Measurements from ENCODE around the gene SLC6A4. TPM values are rescaled to one million over a fixed set of nuclear protein-coding genes. Genes with fewer than 3 reads are reported as not detected.

The SLC6A4 gene
- total RNA-seq, 1 experiment from 2014 or later, result not detected

GRCh38 chr17:30244853-30245385 is 9.4 kb upstream of the SLC6A4 start:
- H3K9me3 Mint-ChIP-seq (ENCODE audit: low read depth, unreplicated experiment), result no peaks in the 10 kb centered on the region
- no peak overlapping the region for H3K27ac Mint-ChIP-seq (ENCODE audit: unreplicated experiment)
- H3K27me3 Mint-ChIP-seq (ENCODE audit: unreplicated experiment), result no peaks in the 10 kb centered on the region
- H3K36me3 Mint-ChIP-seq (ENCODE audit: insufficient read depth, unreplicated experiment), result peaks cover 8% of the 10 kb centered on the region
- no peak for DNase-seq
- H3K4me1 Mint-ChIP-seq (ENCODE audit: low read depth, unreplicated experiment), result no peaks in the 10 kb centered on the region
- CTCF ChIA-PET, result no interaction called here
- intact Hi-C loops (cut with micrococcal nuclease; ENCODE audit: unreplicated experiment), result no loop called here
- H3K4me3 Mint-ChIP-seq (ENCODE audit: low read depth, unreplicated experiment), result no peak overlapping the region
- no peak for TF ChIP-seq CTCF (IDR thresholded peaks at IDR 0.05; ENCODE audit: unreplicated experiment)
- no TSS peak for BruUV-seq (replicated peaks)

- no peak for TF ChIP-seq CTCF (IDR thresholded peaks at IDR 0.05; ENCODE audit: unreplicated experiment)
- intact Hi-C loops (cut with micrococcal nuclease; ENCODE audit: unreplicated experiment), result no loop called here
Measured at GRCh38 chr17:30243568-30243967, 8.1 kb upstream of the SLC6A4 start.

DNA sequence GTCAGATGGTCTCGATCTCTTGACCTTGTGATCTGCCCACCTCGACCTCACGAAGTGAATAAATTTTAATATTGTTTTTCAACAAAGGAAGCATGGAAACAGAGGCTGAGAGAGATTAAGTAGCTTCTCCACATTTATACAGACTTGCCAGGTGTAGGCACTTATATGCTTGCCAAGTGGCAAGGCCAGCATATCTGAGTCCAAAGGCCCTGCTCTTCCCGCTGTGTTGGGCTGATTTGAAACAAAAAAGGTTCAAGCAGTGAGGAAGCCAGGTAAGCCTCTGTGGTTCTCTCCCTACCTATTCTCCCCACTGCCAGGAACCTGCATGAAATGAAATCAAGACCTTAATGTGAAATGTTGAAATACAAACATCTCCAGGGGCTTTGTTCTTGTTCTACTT is 7.5 kb upstream of the SLC6A4 start:
- H3K4me3 Mint-ChIP-seq (ENCODE audit: low read depth, unreplicated experiment), result no peak overlapping the region
- no peak for TF ChIP-seq CTCF (IDR thresholded peaks at IDR 0.05; ENCODE audit: unreplicated experiment)
- no peaks in the 10 kb centered on the region for H3K9me3 Mint-ChIP-seq (ENCODE audit: low read depth, unreplicated experiment)
- peaks cover 8% of the 10 kb centered on the region for H3K36me3 Mint-ChIP-seq (ENCODE audit: insufficient read depth, unreplicated experiment)
- intact Hi-C loops (cut with micrococcal nuclease; ENCODE audit: unreplicated experiment), result no loop called here
- DNase-seq, result no peak
- CTCF ChIA-PET, result no interaction called here
- peaks cover 14% of the 10 kb centered on the region for H3K27me3 Mint-ChIP-seq (ENCODE audit: unreplicated experiment)
- no TSS peak for BruUV-seq (replicated peaks)
- H3K4me1 Mint-ChIP-seq (ENCODE audit: low read depth, unreplicated experiment), result no peaks in the 10 kb centered on the region
- H3K27ac Mint-ChIP-seq (ENCODE audit: unreplicated experiment), result no peak overlapping the region

More at GRCh38 chr17:30243568-30243967, 8.1 kb upstream of the SLC6A4 start:
- Mint-ChIP-seq H3K4me1 (ENCODE audit: low read depth, unreplicated experiment) (no peaks in the 10 kb centered on the region), H3K36me3 (ENCODE audit: insufficient read depth, unreplicated experiment) (peaks cover 8% of the 10 kb centered on the region), H3K27ac (ENCODE audit: unreplicated experiment) (no peak overlapping the region), H3K27me3 (ENCODE audit: unreplicated experiment) (peaks cover 8% of the 10 kb centered on the region), H3K9me3 (ENCODE audit: low read depth, unreplicated experiment) (no peaks in the 10 kb centered on the region), H3K4me3 (ENCODE audit: low read depth, unreplicated experiment) (no peak overlapping the region)
- CTCF ChIA-PET, result no interaction called here
- BruUV-seq (replicated peaks), result no TSS peak
- no peak for DNase-seq

DNA sequence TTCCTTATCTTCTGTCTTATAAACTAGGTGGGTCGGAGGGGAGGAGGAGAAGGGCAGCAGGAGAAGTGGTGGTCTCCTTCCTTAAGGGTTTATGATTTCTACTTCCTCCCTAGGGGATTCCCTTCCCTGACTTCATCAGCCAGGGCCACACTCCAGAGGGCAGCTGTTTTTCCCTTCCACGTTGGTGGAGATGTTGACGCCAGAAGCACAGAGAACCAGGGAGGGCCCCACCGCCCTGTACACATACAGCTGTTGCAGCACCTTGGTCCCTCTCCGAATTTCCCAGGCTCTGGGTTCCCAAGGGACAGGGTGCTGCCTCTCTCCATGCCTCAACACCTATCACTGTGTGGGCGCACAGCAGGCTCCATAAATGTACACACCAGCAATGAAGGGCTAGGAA is 5.6 kb upstream of the SLC6A4 start:
- no peak overlapping the region for H3K4me3 Mint-ChIP-seq (ENCODE audit: low read depth, unreplicated experiment)
- no peaks in the 10 kb centered on the region for H3K9me3 Mint-ChIP-seq (ENCODE audit: low read depth, unreplicated experiment)
- H3K36me3 Mint-ChIP-seq (ENCODE audit: insufficient read depth, unreplicated experiment), result peaks cover 8% of the 10 kb centered on the region
- H3K4me1 Mint-ChIP-seq (ENCODE audit: low read depth, unreplicated experiment), result no peaks in the 10 kb centered on the region
- no peak overlapping the region for H3K27ac Mint-ChIP-seq (ENCODE audit: unreplicated experiment)
- no peak for DNase-seq
- no TSS peak for BruUV-seq (replicated peaks)
- peaks cover 33% of the 10 kb centered on the region for H3K27me3 Mint-ChIP-seq (ENCODE audit: unreplicated experiment)
- CTCF ChIA-PET, result no interaction called here
- no peak for TF ChIP-seq CTCF (IDR thresholded peaks at IDR 0.05; ENCODE audit: unreplicated experiment)
- intact Hi-C loops (cut with micrococcal nuclease; ENCODE audit: unreplicated experiment), result no loop called here

Data from Calu3 (cell line).